ENCODE data around the gene SH2D2A. TPM values are rescaled to one million over a fixed set of nuclear protein-coding genes. Genes with fewer than 3 reads are reported as not detected.
"Not testable (repeated sequence)": the region's sequence is repeated elsewhere in the genome, so short reads cannot be mapped to it uniquely, and the experiment has no call there.

SH2D2A gene
- total RNA-seq, 1 donor from 2014 or later, result not detected

DNA sequence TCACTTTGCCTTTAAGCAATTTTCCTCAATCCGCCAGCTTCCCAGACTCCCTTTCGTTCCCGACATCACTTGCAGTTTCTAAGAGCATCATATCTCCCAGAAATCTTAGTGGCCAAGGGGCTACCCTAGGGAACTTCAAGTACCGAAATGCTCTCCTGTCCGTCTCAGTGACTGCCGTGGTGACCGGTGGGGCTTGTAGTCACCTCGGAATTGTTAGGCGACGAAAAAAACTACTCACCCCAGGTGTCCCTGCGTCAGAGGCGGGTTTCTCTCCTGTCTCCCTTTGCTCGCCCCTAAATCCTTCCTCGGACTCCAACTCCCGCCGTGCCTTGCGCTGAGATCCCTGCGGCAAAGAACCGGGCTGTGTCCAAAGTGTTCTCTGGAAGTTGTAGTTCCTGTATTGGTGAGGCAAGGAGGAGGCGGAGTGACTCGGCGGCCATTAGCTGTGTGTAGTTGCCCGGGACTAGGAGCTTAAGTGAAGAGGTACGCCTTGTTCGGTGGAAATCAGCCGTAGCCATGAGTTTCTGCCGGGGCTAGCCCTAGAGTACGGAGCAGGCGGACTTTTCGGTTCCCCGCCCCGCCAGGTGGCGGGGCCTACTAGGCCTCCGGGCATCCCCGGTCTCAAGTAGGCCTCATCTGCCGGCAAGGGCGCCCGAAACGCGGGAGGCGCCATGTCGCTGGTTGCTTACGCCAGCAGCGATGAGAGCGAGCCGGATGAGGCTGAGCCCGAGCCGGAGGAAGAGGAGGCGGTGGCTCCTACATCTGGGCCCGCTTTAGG is 49.4 kb downstream of the SH2D2A start, which contains the start of gene PRCC:
PRCC (plus strand) TSS at position 435 of the 778 bp plus-strand sequence; CDS start at position 672, 237 bp downstream.
- peaks cover 34% of the 10 kb centered on the region for H3K4me1 Mint-ChIP-seq (ENCODE audit: low read depth)
- no peak within 1 kb of the TSS for H3K27ac Mint-ChIP-seq (ENCODE audit: unreplicated experiment)
- H3K4me3 Mint-ChIP-seq (ENCODE audit: unreplicated experiment), result no peak within 1 kb of the TSS
- H3K9me3 Mint-ChIP-seq (ENCODE audit: low read depth), result no peaks in the 10 kb centered on the region
- TF ChIP-seq, protein P1, sequence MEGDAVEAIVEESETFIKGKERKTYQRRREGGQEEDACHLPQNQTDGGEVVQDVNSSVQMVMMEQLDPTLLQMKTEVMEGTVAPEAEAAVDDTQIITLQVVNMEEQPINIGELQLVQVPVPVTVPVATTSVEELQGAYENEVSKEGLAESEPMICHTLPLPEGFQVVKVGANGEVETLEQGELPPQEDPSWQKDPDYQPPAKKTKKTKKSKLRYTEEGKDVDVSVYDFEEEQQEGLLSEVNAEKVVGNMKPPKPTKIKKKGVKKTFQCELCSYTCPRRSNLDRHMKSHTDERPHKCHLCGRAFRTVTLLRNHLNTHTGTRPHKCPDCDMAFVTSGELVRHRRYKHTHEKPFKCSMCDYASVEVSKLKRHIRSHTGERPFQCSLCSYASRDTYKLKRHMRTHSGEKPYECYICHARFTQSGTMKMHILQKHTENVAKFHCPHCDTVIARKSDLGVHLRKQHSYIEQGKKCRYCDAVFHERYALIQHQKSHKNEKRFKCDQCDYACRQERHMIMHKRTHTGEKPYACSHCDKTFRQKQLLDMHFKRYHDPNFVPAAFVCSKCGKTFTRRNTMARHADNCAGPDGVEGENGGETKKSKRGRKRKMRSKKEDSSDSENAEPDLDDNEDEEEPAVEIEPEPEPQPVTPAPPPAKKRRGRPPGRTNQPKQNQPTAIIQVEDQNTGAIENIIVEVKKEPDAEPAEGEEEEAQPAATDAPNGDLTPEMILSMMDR (IDR thresholded peaks at IDR 0.05), result peak; percentile 42
- peaks cover 6% of the 10 kb centered on the region for H3K36me3 Mint-ChIP-seq (ENCODE audit: low read depth)
- no peaks in the 10 kb centered on the region for H3K27me3 Mint-ChIP-seq (ENCODE audit: low read depth)
- DNase-seq (ENCODE audit: low spot score), result peak; percentile 98

DNA sequence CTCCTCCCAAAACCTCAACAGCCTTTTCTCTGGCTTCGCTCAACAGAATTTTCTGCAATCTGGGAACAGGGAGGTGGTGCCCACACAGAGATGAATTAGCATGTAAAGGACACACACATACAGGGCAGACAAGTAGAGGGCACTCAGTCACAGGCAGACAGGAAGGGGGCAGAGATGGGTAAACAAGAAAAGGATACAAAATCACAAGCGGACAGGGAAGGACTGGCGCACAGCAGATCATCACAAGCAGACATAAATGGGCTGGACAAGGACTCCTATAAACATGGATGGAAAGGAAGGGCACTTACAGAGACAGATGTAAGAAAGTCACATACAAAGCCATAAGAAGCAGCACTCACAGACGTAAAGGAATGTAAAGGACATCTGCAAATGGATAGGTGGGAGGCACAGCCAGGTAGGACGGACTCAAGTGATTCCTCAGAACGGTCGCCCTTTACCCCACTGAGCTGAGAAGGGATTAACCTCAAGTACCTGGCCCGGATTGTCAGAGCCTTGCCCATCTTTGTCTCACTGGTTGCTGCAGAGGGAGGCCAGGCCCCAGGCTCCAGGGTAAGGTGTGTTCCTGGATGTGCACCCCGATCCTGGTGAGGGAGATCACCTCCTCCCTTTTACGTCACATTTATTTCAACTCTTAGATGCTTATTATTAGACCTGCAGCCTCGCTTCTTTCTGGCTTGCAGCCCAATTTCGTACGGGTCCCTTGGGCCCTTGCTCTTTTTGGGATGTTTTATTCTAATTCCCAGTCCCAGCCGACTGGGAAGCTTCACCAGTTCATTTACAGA is 50.1 kb downstream of the SH2D2A start:
- Mint-ChIP-seq H3K4me3 (ENCODE audit: unreplicated experiment) (no peak overlapping the region), H3K9me3 (ENCODE audit: low read depth) (no peaks in the 10 kb centered on the region), H3K27ac (ENCODE audit: unreplicated experiment) (no peak overlapping the region), H3K36me3 (ENCODE audit: low read depth) (peaks cover 6% of the 10 kb centered on the region), H3K4me1 (ENCODE audit: low read depth) (peaks cover 28% of the 10 kb centered on the region), H3K27me3 (ENCODE audit: low read depth) (no peaks in the 10 kb centered on the region)
- peak; percentile 55 for DNase-seq (ENCODE audit: low spot score)
- TF ChIP-seq, protein P1 (IDR thresholded peaks at IDR 0.05), result no peak

DNA sequence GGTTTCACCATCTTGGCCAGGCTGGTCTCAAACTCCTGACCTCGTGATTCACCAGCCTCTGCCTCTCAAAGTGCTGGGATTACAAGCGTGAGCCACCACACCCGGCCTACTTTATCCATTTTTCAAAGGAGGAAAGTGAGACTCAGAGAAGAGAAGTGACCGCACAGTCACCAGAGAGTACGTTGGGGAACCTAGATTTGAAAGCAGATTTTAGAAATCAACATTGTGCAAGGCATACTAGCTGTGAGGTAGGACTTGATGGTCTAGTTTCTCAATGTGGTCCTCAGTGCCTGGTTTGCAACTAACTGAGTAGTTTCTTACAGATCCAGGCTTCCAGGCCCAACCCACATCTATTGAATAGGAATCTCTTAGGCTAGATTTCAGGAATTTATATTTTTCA is 51.0 kb downstream of the SH2D2A start:
- Mint-ChIP-seq H3K36me3 (ENCODE audit: low read depth) (no peaks in the 10 kb centered on the region), H3K4me3 (ENCODE audit: unreplicated experiment) (no peak overlapping the region), H3K4me1 (ENCODE audit: low read depth) (peaks cover 20% of the 10 kb centered on the region), H3K27ac (ENCODE audit: unreplicated experiment) (no peak overlapping the region), H3K9me3 (ENCODE audit: low read depth) (no peaks in the 10 kb centered on the region), H3K27me3 (ENCODE audit: low read depth) (no peaks in the 10 kb centered on the region)
- TF ChIP-seq, protein P1 (IDR thresholded peaks at IDR 0.05), result no peak
- DNase-seq (ENCODE audit: low spot score), result no peak

DNA sequence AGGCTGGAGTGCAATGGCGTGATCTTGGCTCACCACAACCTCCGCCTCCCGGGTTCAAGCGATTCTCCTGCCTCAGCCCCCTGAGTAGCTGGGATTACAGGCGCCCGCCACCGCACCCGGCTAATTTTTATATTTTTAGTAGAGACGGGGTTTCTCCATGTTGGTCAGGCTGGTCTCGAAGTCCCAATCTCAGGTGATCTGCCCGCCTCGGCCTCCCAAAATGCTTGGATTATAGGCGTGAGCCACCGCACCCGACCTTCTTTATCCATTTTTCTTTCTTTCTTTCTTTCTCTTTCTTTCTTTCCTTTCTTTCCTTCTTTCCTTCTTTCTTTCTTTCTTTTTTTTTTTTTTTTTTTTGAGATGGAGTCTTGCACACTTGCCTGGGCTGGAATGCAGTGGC is 51.5 kb downstream of the SH2D2A start:
- H3K4me3 Mint-ChIP-seq (ENCODE audit: unreplicated experiment); H3K9me3 Mint-ChIP-seq (ENCODE audit: low read depth); H3K36me3 Mint-ChIP-seq (ENCODE audit: low read depth); H3K27ac Mint-ChIP-seq (ENCODE audit: unreplicated experiment); H3K27me3 Mint-ChIP-seq (ENCODE audit: low read depth): not testable (repeated sequence)
- H3K4me1 Mint-ChIP-seq (ENCODE audit: low read depth), result peaks cover 17% of the 10 kb centered on the region
- peak; percentile 9 for DNase-seq (ENCODE audit: low spot score)

DNA sequence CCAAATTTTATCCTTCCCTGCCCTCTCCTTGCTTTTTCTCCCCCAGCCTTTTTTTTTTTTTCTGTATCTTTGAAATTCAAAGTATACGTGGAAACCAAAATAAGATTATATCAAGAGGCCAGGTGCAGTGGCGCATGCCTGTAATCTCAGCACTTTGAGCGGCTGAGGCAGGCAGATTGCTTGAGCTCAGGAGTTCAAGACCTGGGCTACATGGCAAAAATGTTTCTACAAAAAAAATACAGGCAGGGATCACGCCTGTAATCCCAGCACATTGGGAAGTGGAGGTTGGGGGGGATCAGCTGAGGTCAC is 55.9 kb downstream of the SH2D2A start:
- H3K27me3 Mint-ChIP-seq (ENCODE audit: low read depth), result no peaks in the 10 kb centered on the region
- H3K36me3 Mint-ChIP-seq (ENCODE audit: low read depth), result no peaks in the 10 kb centered on the region
- H3K4me1 Mint-ChIP-seq (ENCODE audit: low read depth), result no peaks in the 10 kb centered on the region
- H3K4me3 Mint-ChIP-seq (ENCODE audit: unreplicated experiment), result no peak overlapping the region
- H3K9me3 Mint-ChIP-seq (ENCODE audit: low read depth), result no peaks in the 10 kb centered on the region
- peak; percentile 22 for DNase-seq (ENCODE audit: low spot score)
- TF ChIP-seq, protein P1 (IDR thresholded peaks at IDR 0.05), result no peak
- H3K27ac Mint-ChIP-seq (ENCODE audit: unreplicated experiment), result no peak overlapping the region
